Dedifferentiated amniotic fluid mesenchymal stem cell (primary cell): Measurements from ENCODE around the gene CEACAM7.
"Not testable (repeated sequence)": the region's sequence is repeated elsewhere in the genome, so short reads cannot be mapped to it uniquely, and the experiment has no call there.

Source experiments
- DNase-seq: peaks from one replicate; pipeline ENCODE4 v3.0.0-alpha.2; 2016; ENCODE audit errors: extremely low spot score

CEACAM7 gene

GRCh38 chr19:41688098-41688497 lies at the start of gene CEACAM7:
Gene CEACAM7 (minus strand): TSS chr19:41688270. CDS start chr19:41688165, 105 bp downstream.
- DNase-seq = no peak

GRCh38 chr19:41735071-41735600 lies 47.1 kb upstream of the CEACAM7 start:
- no peak for DNase-seq

- DNase-seq = no peak
Measured at GRCh38 chr19:41734585-41734984, 46.5 kb upstream of the CEACAM7 start.

- no peak for DNase-seq
Measured at GRCh38 chr19:41734156-41734555, 46.1 kb upstream of the CEACAM7 start.

- DNase-seq = no peak
Measured at GRCh38 chr19:41726493-41726892, 38.4 kb upstream of the CEACAM7 start.

GRCh38 chr19:41720103-41720502 lies 32.0 kb upstream of the CEACAM7 start:
- DNase-seq = no peak

GRCh38 chr19:41718761-41719160 lies 30.7 kb upstream of the CEACAM7 start:
- no peak for DNase-seq

- no peak for DNase-seq
Measured at GRCh38 chr19:41714598-41714997, 26.5 kb upstream of the CEACAM7 start.

- no peak for DNase-seq
Measured at GRCh38 chr19:41711376-41712261, 23.5 kb upstream of the CEACAM7 start.

- DNase-seq = no peak
Measured at GRCh38 chr19:41709951-41710645, 22.0 kb upstream of the CEACAM7 start.

- DNase-seq = not testable (repeated sequence)
Measured at GRCh38 chr19:41709516-41709915, 21.4 kb upstream of the CEACAM7 start.

- no peak for DNase-seq
Measured at GRCh38 chr19:41708481-41708880, 20.4 kb upstream of the CEACAM7 start, which contains the start of gene CEACAM5. Gene CEACAM5 (plus strand): TSS chr19:41708626. CDS start chr19:41708732, 106 bp downstream.

GRCh38 chr19:41707871-41708371 lies 19.9 kb upstream of the CEACAM7 start:
- DNase-seq = no peak

GRCh38 chr19:41707502-41707812 lies 19.4 kb upstream of the CEACAM7 start:
- no peak for DNase-seq

GRCh38 chr19:41706741-41707501 lies 18.9 kb upstream of the CEACAM7 start:
- no peak for DNase-seq

GRCh38 chr19:41705393-41706174 lies 17.5 kb upstream of the CEACAM7 start:
- no peak for DNase-seq

GRCh38 chr19:41703602-41704293 lies 15.7 kb upstream of the CEACAM7 start:
- no peak for DNase-seq

GRCh38 chr19:41702171-41702651 lies 14.1 kb upstream of the CEACAM7 start:
- DNase-seq = no peak

- DNase-seq = no peak
Measured at GRCh38 chr19:41701401-41702075, 13.5 kb upstream of the CEACAM7 start.
